ENCODE data around the gene SAG. TPM values are rescaled to one million over a fixed set of nuclear protein-coding genes. Genes with fewer than 3 reads are reported as not detected.
A peak's percentile ranks its signal among the peaks of the same experiment; 100 is the strongest.

SAG gene
- total RNA-seq, 1 experiment from 2014 or later, result not detected

GRCh38 chr2:233265899-233266431 is 41.7 kb upstream of the SAG start:
- Histone ChIP-seq H3K4me3 (ENCODE audit: low read depth in 2 of 2, low read length in 2 of 2) (no peak overlapping the region), H3K9me3 (ENCODE audit: control insufficient read depth, insufficient read depth, low read depth, low read length) (no peaks in the 10 kb centered on the region), H3K27ac (ENCODE audit: low read length) (no peak overlapping the region), H3K27me3 (ENCODE audit: control insufficient read depth, insufficient read depth, low read length) (no peaks in the 10 kb centered on the region), H3K36me3 (ENCODE audit: control insufficient read depth, insufficient read depth, low read length) (peaks cover 36% of the 10 kb centered on the region), H3K4me1 (ENCODE audit: control insufficient read depth, insufficient read depth, low read length) (no peaks in the 10 kb centered on the region)
- POLR2A ChIA-PET, result interaction anchor here (0.7 kb wide), 1 partner anchor 144 kb away, joined by 3 read pairs; no protein-coding TSS in a partner anchor
- CTCF ChIA-PET, result no interaction called here
- no peak for DNase-seq (ENCODE audit: low read depth, low spot score)
- TF ChIP-seq POLR2AphosphoS5 (IDR thresholded peaks at IDR 0.05; ENCODE audit: low read depth, low read length), result no peak
- no peak for TF ChIP-seq SIN3A (IDR thresholded peaks at IDR 0.05; ENCODE audit: borderline replicate concordance, insufficient read depth, low read depth, low read length)
- no peak for TF ChIP-seq TCF7L2 (IDR thresholded peaks at IDR 0.05; ENCODE audit: low read depth, low read length)
- TF ChIP-seq, protein P1, sequence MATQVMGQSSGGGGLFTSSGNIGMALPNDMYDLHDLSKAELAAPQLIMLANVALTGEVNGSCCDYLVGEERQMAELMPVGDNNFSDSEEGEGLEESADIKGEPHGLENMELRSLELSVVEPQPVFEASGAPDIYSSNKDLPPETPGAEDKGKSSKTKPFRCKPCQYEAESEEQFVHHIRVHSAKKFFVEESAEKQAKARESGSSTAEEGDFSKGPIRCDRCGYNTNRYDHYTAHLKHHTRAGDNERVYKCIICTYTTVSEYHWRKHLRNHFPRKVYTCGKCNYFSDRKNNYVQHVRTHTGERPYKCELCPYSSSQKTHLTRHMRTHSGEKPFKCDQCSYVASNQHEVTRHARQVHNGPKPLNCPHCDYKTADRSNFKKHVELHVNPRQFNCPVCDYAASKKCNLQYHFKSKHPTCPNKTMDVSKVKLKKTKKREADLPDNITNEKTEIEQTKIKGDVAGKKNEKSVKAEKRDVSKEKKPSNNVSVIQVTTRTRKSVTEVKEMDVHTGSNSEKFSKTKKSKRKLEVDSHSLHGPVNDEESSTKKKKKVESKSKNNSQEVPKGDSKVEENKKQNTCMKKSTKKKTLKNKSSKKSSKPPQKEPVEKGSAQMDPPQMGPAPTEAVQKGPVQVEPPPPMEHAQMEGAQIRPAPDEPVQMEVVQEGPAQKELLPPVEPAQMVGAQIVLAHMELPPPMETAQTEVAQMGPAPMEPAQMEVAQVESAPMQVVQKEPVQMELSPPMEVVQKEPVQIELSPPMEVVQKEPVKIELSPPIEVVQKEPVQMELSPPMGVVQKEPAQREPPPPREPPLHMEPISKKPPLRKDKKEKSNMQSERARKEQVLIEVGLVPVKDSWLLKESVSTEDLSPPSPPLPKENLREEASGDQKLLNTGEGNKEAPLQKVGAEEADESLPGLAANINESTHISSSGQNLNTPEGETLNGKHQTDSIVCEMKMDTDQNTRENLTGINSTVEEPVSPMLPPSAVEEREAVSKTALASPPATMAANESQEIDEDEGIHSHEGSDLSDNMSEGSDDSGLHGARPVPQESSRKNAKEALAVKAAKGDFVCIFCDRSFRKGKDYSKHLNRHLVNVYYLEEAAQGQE (IDR thresholded peaks at IDR 0.05; ENCODE audit: insufficient read depth in 1 of 2, low read depth in 2 of 2, low read length in 1 of 2), result no peak
- TF ChIP-seq, protein P2, sequence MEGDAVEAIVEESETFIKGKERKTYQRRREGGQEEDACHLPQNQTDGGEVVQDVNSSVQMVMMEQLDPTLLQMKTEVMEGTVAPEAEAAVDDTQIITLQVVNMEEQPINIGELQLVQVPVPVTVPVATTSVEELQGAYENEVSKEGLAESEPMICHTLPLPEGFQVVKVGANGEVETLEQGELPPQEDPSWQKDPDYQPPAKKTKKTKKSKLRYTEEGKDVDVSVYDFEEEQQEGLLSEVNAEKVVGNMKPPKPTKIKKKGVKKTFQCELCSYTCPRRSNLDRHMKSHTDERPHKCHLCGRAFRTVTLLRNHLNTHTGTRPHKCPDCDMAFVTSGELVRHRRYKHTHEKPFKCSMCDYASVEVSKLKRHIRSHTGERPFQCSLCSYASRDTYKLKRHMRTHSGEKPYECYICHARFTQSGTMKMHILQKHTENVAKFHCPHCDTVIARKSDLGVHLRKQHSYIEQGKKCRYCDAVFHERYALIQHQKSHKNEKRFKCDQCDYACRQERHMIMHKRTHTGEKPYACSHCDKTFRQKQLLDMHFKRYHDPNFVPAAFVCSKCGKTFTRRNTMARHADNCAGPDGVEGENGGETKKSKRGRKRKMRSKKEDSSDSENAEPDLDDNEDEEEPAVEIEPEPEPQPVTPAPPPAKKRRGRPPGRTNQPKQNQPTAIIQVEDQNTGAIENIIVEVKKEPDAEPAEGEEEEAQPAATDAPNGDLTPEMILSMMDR (IDR thresholded peaks at IDR 0.05), result no peak
- in situ Hi-C loops (cut with HindIII; ENCODE audit: low pct_unique_long_range_greater_than_20kb, low sequenced_read_pairs), result no loop called here
- ATAC-seq, result no peak
- intact Hi-C loops (cut with micrococcal nuclease; ENCODE audit: unreplicated experiment), result no loop called here
- BruUV-seq (replicated peaks), result no TSS peak

DNA sequence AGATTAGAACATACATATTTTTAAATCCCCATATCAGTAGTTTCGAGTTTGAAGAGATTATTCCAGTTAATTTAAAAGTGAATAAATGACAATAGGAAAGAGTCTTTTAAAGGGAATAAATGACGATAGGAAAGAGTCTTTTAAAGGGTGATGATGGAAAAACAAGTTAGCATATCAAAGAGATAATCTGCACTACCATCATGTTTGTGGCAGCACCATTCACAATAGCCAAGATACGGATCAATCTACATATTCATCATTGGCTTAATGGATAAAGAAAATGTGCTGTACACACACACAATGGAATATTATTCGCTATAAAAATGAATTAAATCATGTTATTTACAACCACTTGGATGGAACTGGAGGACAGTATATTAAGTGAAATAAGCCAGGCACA is 41.1 kb upstream of the SAG start:
- ChIA-PET POLR2A (no interaction called here), CTCF (no interaction called here)
- Histone ChIP-seq H3K27me3 (ENCODE audit: control insufficient read depth, insufficient read depth, low read length) (no peaks in the 10 kb centered on the region), H3K27ac (ENCODE audit: low read length) (no peak overlapping the region), H3K36me3 (ENCODE audit: control insufficient read depth, insufficient read depth, low read length) (peaks cover 38% of the 10 kb centered on the region), H3K9me3 (ENCODE audit: control insufficient read depth, insufficient read depth, low read depth, low read length) (no peaks in the 10 kb centered on the region), H3K4me3 (ENCODE audit: low read depth in 2 of 2, low read length in 2 of 2) (no peak overlapping the region), H3K4me1 (ENCODE audit: control insufficient read depth, insufficient read depth, low read length) (no peaks in the 10 kb centered on the region)
- TSS peak; percentile 40 for BruUV-seq (replicated peaks)
- in situ Hi-C loops (cut with HindIII; ENCODE audit: low pct_unique_long_range_greater_than_20kb, low sequenced_read_pairs), result no loop called here
- ATAC-seq (no peak), DNase-seq (ENCODE audit: low read depth, low spot score) (no peak)
- intact Hi-C loops (cut with micrococcal nuclease; ENCODE audit: unreplicated experiment), result no loop called here
- no peak for TF ChIP-seq SIN3A (IDR thresholded peaks at IDR 0.05; ENCODE audit: borderline replicate concordance, insufficient read depth, low read depth, low read length)
- TF ChIP-seq TCF7L2 (IDR thresholded peaks at IDR 0.05; ENCODE audit: low read depth, low read length), result no peak
- TF ChIP-seq, protein P2 (IDR thresholded peaks at IDR 0.05), result no peak
- TF ChIP-seq, protein P1 (IDR thresholded peaks at IDR 0.05; ENCODE audit: insufficient read depth in 1 of 2, low read depth in 2 of 2, low read length in 1 of 2), result no peak
- TF ChIP-seq POLR2AphosphoS5 (IDR thresholded peaks at IDR 0.05; ENCODE audit: low read depth, low read length), result no peak

Measured in Panc1 (cell line).